ENCODE results near the gene VSTM5. TPM values are rescaled to one million over a fixed set of nuclear protein-coding genes. Genes with fewer than 3 reads are reported as not detected.

VSTM5 gene
- total RNA-seq (2022; extraction: Qiagen RNA extraction; ENCODE audit: low read depth), result not detected in 5 replicates

DNA sequence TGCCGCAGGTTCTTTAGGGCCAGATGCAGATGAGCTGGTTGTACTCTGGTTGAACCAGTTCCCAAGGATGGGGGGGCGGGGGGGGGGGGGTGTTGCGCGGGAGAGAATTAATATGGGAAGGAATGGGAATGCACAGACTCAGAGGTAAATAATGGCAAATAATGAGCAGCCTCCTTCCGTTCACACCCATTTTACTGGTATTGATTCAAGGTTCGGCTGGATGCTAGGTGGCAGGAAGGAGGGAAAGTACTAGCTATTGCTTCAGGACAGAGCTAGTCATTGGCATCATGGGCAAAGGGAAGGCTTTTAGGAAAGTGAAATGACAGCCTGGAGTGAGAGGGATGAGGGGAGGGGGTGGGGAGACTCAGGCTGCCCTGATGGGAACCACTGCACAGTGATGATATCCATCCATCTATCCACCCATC is at the start of gene VSTM5:
Gene VSTM5, minus strand, starts transcription at position 25 of the 425 bp plus-strand sequence. CDS start 116 bp downstream, outside the sequence.

DNA sequence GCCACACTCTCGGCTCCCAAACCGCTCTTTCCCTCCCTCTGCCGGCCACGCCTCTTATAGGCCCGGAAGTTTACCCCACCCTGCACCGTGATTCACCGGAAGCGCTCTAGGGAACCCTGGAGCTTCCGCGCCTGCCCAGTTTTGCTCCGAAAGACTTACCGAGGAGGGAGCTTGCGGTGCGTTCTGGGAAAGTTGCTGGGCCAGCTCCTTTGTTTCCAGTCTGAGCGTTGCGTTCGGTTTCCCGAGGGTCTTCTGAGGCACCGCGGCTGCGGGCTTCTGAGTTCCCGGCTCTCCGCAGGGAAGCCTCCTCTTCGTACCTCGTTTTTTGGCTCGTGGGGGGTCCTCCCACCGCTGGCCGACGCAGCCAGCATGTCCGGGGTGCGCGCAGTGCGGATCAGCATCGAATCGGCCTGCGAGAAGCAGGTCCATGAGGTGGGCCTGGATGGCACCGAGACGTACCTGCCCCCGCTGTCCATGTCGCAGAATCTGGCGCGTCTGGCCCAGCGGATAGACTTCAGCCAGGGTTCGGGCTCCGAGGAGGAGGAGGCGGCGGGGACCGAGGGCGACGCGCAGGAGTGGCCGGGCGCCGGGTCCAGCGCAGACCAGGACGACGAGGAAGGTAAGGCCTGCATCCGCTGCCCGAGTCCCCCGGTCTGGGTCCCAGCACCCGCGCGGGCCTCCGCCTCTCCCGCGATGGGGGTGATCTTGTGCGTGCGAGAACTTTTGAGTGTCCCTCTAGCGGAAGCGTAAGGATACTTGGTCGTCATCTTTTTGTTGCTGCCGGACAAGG is 66.1 kb downstream of the VSTM5 start, which contains the start of gene MED17:
Gene MED17, plus strand, starts transcription at position 138 of the 790 bp plus-strand sequence. Its CDS starts 232 bp downstream, at position 370.

Other genes starting within 250 kb of the VSTM5 start
- 4.2 to 7.3 TPM (median 6.3 TPM) in 5 replicates for gene CEP295, start 188.9 kb downstream of the VSTM5 start, total RNA-seq (2022; extraction: Qiagen RNA extraction; ENCODE audit: low read depth)
- gene TAF1D, start 109.1 kb downstream of the VSTM5 start, total RNA-seq (2022; extraction: Qiagen RNA extraction; ENCODE audit: low read depth), result 54.9 to 102 TPM (median 95.3 TPM) in 5 replicates
- 9.7 to 15.8 TPM (median 10.8 TPM) in 5 replicates for gene C11orf54, start 108.9 kb downstream of the VSTM5 start, total RNA-seq (2022; extraction: Qiagen RNA extraction; ENCODE audit: low read depth)
- 14.7 to 22.6 TPM (median 20.9 TPM) in 5 replicates for gene MED17, start 66.3 kb downstream of the VSTM5 start, total RNA-seq (2022; extraction: Qiagen RNA extraction; ENCODE audit: low read depth)
- gene HEPHL1, start 170.7 kb upstream of the VSTM5 start, total RNA-seq (2022; extraction: Qiagen RNA extraction; ENCODE audit: low read depth), result not detected in 5 replicates